Loucy (cell line): ENCODE measurements around the gene MICALL1.

Experiments used
- CTCF ChIP-seq: fragments of 200-600 bp; sonication (generic); conservative IDR thresholded peaks from 2 replicates; pipeline ENCODE4 v1.5.1; 2014; ENCODE audit warnings: mild to moderate bottlenecking, antibody characterized with exemption, low read length
- EZH2phosphoT487 ChIP-seq: fragments of 200-600 bp; IDR thresholded peaks from 2 replicates; pipeline ENCODE4 v1.6.1; 2018; ENCODE audit warnings: antibody characterized with exemption, mild to moderate bottlenecking, moderate library complexity, borderline replicate concordance

- TF ChIP-seq CTCF (peak; percentile 48), EZH2phosphoT487 (no peak)
Measured at GRCh38 chr22:37930270-37930951, 24.3 kb downstream of the MICALL1 start.
